Activated CD8-positive, alpha-beta T cell treated with anti-CD3 and anti-CD28 coated beads, Interleukin-2, amount 10 ng/mL, durations not matched to agents 7 days and 5 days (primary cell): ENCODE results near the gene CADM4. TPM values are rescaled to one million over a fixed set of nuclear protein-coding genes. Genes with fewer than 3 reads are reported as not detected.

Experiments
- ATAC-seq: fragments of 150-1000 bp; cut with Tn5 transposase; one replicate; pipeline ENCODE4 v1.10.0; 2021; ENCODE audit warnings: moderate library complexity
- CTCF ChIA-PET: fragments of 350-600 bp; sonication (Branson Sonifier 250); formaldehyde crosslinking; loops from one replicate; lab custom pipeline; 2021; ENCODE audit warnings: antibody characterized with exemption; lab: Charles Lee
- POLR2A ChIA-PET: fragments of 350-600 bp; sonication (Branson Sonifier 250); formaldehyde crosslinking; loops from one replicate; lab custom pipeline; 2021; ENCODE audit warnings: antibody characterized with exemption; lab: Charles Lee
- DNase-seq: peaks from one replicate; pipeline ENCODE4 v3.0.0-alpha.2; 2020
- H3K27ac Mint-ChIP-seq: one replicate; pipeline ENCODE4 v1.8.0; 2021; ENCODE audit warnings: mild to moderate bottlenecking, mixed read lengths
- H3K27me3 Mint-ChIP-seq: one replicate; pipeline ENCODE4 v1.8.0; 2021; ENCODE audit warnings: low read depth, mixed read lengths
- H3K36me3 Mint-ChIP-seq: one replicate; pipeline ENCODE4 v1.8.0; 2021; ENCODE audit warnings: low read depth, mixed read lengths
- H3K4me1 Mint-ChIP-seq: one replicate; pipeline ENCODE4 v1.8.0; 2021; ENCODE audit warnings: low read depth, mixed read lengths
- H3K4me3 Mint-ChIP-seq: one replicate; pipeline ENCODE4 v1.8.0; 2021; ENCODE audit warnings: mild to moderate bottlenecking, mixed read lengths
- H3K9me3 Mint-ChIP-seq: one replicate; pipeline ENCODE4 v1.8.0; 2022; ENCODE audit warnings: mixed read lengths; ENCODE audit not compliant: insufficient read depth
- total RNA-seq, 2 experiments: library from RNA; stranded (reverse); gene quantifications; one replicate each; pipeline ENCODE4 v1.2.3, GENCODE V29; 2021

CADM4 gene
- total RNA-seq, 2 experiments from 2014 or later = 0.10 to 0.40 TPM

GRCh38 chr19:43575955-43576878, 63.4 kb downstream of the CADM4 start:
- peak; percentile 5 for ATAC-seq
- H3K4me1 Mint-ChIP-seq = peaks cover 50% of the 10 kb centered on the region

GRCh38 chr19:43575156-43575950, 64.3 kb downstream of the CADM4 start, which contains the start of the genes PINLYP and XRCC1:
Gene PINLYP, plus strand, starts transcription at chr19:43575801. Its CDS starts 1,391 bp downstream, at chr19:43577192.
Gene XRCC1, minus strand, starts transcription at chr19:43575527. Its CDS starts 69 bp downstream, at chr19:43575458.
- Mint-ChIP-seq H3K27me3 (no peaks in the 10 kb centered on the region), H3K4me1 (peaks cover 45% of the 10 kb centered on the region), H3K36me3 (peaks cover 11% of the 10 kb centered on the region), H3K27ac (peak within 1 kb of the TSS; percentile 93), H3K9me3 (no peaks in the 10 kb centered on the region), H3K4me3 (peak within 1 kb of the TSS; percentile 96)
- peak; percentile 96 for ATAC-seq
- peak; percentile 99 for DNase-seq
- ChIA-PET CTCF (interaction anchor here (0.6 to 5.3 kb wide), 8 partner anchors 10 to 128 kb away, joined by 3 to 67 read pairs (median 6); partner anchors contain the start of genes IRGQ and ZNF576), POLR2A (interaction anchor here (0.6 to 5.0 kb wide), 6 partner anchors 12 to 44 kb away, joined by 3 to 44 read pairs (median 4); partner anchors contain the start of genes IRGQ and ZNF576)

More at GRCh38 chr19:43575955-43576878, 63.4 kb downstream of the CADM4 start:
- POLR2A ChIA-PET = interaction anchor here (0.6 to 5.0 kb wide), 3 partner anchors 12 to 20 kb away, joined by 4 to 44 read pairs (median 4); partner anchors contain the start of genes IRGQ and ZNF576
- Mint-ChIP-seq H3K27ac (peak overlapping the region; percentile 93), H3K27me3 (no peaks in the 10 kb centered on the region), H3K9me3 (no peaks in the 10 kb centered on the region), H3K36me3 (peaks cover 11% of the 10 kb centered on the region), H3K4me3 (peak overlapping the region; percentile 96)
- DNase-seq = no peak
- CTCF ChIA-PET = interaction anchor here (2.8 to 5.3 kb wide), 3 partner anchors 11 to 21 kb away, joined by 11 to 67 read pairs (median 25); partner anchors contain the start of genes IRGQ and ZNF576

- DNase-seq = no peak
- Mint-ChIP-seq H3K27me3 (no peaks in the 10 kb centered on the region), H3K36me3 (peaks cover 13% of the 10 kb centered on the region), H3K27ac (peak overlapping the region; percentile 93), H3K4me3 (peak overlapping the region; percentile 96), H3K9me3 (no peaks in the 10 kb centered on the region), H3K4me1 (peaks cover 45% of the 10 kb centered on the region)
- no peak for ATAC-seq
- POLR2A ChIA-PET = interaction anchor here (0.8 to 5.0 kb wide), 5 partner anchors 11 to 43 kb away, joined by 3 to 44 read pairs (median 4); partner anchors contain the start of genes IRGQ and ZNF576
- CTCF ChIA-PET = interaction anchor here (0.6 to 5.3 kb wide), 8 partner anchors 9 to 127 kb away, joined by 3 to 67 read pairs (median 6); partner anchors contain the start of genes IRGQ and ZNF576
Measured at GRCh38 chr19:43574424-43575155, 65.1 kb downstream of the CADM4 start.

Other genes starting within 250 kb of the CADM4 start
- not detected for gene TEX101, start 225.0 kb downstream of the CADM4 start, total RNA-seq
- 1 to 10 TPM in 1 of 2 experiments, under 1 TPM in 1; 0.68 to 1.1 TPM for gene LYPD3, start 174.2 kb downstream of the CADM4 start, total RNA-seq
- gene PHLDB3, start 135.1 kb downstream of the CADM4 start, total RNA-seq = 10 to 100 TPM; 14.9 to 15.5 TPM
- 10 to 100 TPM; 67.9 to 69.1 TPM for gene ETHE1, start 112.6 kb downstream of the CADM4 start, total RNA-seq
- 1 to 10 TPM; 3.4 to 3.7 TPM for gene ZNF575, start 106.7 kb downstream of the CADM4 start, total RNA-seq
- gene XRCC1, start 64.3 kb downstream of the CADM4 start, total RNA-seq = 10 to 100 TPM; 46.5 to 48.4 TPM
- 1 to 10 TPM; 7.4 to 8.9 TPM for gene PINLYP, start 64.0 kb downstream of the CADM4 start, total RNA-seq
- gene IRGQ, start 43.7 kb downstream of the CADM4 start, total RNA-seq = 10 to 100 TPM; 11.2 to 14.0 TPM
- gene ZNF576, start 43.3 kb downstream of the CADM4 start, total RNA-seq = 10 to 100 TPM; 14.1 to 17.3 TPM
- under 1 TPM; 0.71 to 0.73 TPM for gene SRRM5, start 27.8 kb downstream of the CADM4 start, total RNA-seq
- 10 to 100 TPM; 29.9 to 31.5 TPM for gene ZNF428, start 20.2 kb downstream of the CADM4 start, total RNA-seq
- gene PLAUR, start 30.3 kb upstream of the CADM4 start, total RNA-seq = 10 to 100 TPM; 10.1 to 11.6 TPM
- not detected for gene IRGC, start 76.2 kb upstream of the CADM4 start, total RNA-seq
- gene SMG9, start 115.1 kb upstream of the CADM4 start, total RNA-seq = 10 to 100 TPM; 60.0 to 65.1 TPM
- gene KCNN4, start 141.1 kb upstream of the CADM4 start, total RNA-seq = 10 to 100 TPM; 28.8 to 31.9 TPM
- gene LYPD5, start 162.6 kb upstream of the CADM4 start, total RNA-seq = 1 to 10 TPM in 1 of 2 experiments, under 1 TPM in 1; 0.70 to 1.1 TPM
- gene ZNF283, start 187.5 kb upstream of the CADM4 start, total RNA-seq = 1 to 10 TPM; 4.9 to 6.9 TPM
- 1 to 10 TPM; 1.6 to 2.6 TPM for gene ZNF404, start 244.1 kb upstream of the CADM4 start, total RNA-seq